SK-N-MC (cell line): ENCODE data around the gene MAPK8IP3.

Experiments used
- EZH2 ChIP-seq: fragments of 200-600 bp; sonication (generic); IDR thresholded peaks from one replicate; pipeline ENCODE4 v1.6.1; 2017; ENCODE audit warnings: antibody characterized with exemption
- POLR2AphosphoS5 ChIP-seq: IDR thresholded peaks from 2 replicates; pipeline ENCODE4 v1.6.1; 2012; ENCODE audit warnings: mild to moderate bottlenecking, low read depth, low read length, borderline replicate concordance

DNA sequence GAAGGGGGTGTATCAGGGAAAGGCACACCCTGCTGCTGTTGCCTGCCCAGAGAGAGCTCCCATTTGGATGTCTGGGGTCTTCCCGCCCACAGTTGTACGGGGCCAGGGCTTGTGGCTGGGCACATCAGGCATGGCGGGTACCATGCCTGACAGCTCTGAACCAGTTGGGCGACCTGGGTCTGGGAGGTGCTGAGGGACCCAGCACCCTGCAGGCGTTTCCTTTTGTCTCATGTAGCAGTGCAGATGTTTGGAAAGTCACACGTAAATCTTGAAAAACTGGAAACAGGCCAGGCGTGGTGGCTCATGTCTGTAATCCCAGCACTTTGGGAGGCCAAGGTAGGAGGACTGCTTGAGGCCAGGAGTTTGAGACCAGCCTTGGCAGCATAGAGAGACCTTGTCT lies 36.3 kb upstream of the MAPK8IP3 start:
- no peak for TF ChIP-seq EZH2
- no peak for TF ChIP-seq POLR2AphosphoS5
